Neural progenitor cell (in vitro differentiated cells): ENCODE results near the gene FRMD8. TPM values are rescaled to one million over a fixed set of nuclear protein-coding genes. Genes with fewer than 3 reads are reported as not detected.

ENCODE experiments used
- DNase-seq: peaks from one replicate; pipeline ENCODE4 v3.0.0-alpha.2; 2016; ENCODE audit warnings: low spot score
- H2AFZ ChIP-seq: fragments of 200-600 bp; sonication (generic); replicated peaks from 2 replicates; pipeline ENCODE4 v1.6.1; 2016; ENCODE audit warnings: antibody characterized with exemption
- H3F3A ChIP-seq: fragments of 200-600 bp; sonication (generic); 2 replicates; pipeline ENCODE4 v1.6.1; 2016; ENCODE audit warnings: antibody characterized with exemption, low read depth
- H3K27ac ChIP-seq: fragments of 200-600 bp; sonication (generic); 2 replicates; pipeline ENCODE4 v1.5.1; 2016; ENCODE audit warnings: mild to moderate bottlenecking
- H3K27me3 ChIP-seq: fragments of 200-600 bp; sonication (generic); 2 replicates; pipeline ENCODE4 v1.6.1; 2016; ENCODE audit warnings: mild to moderate bottlenecking, moderate library complexity
- H3K36me3 ChIP-seq: fragments of 200-600 bp; sonication (generic); 2 replicates; pipeline ENCODE4 v1.5.1; 2016
- H3K4me1 ChIP-seq: fragments of 200-600 bp; sonication (generic); 2 replicates; pipeline ENCODE4 v1.6.1; 2016; ENCODE audit warnings: mixed run types
- H3K4me2 ChIP-seq: fragments of 200-600 bp; sonication (generic); 2 replicates; pipeline ENCODE4 v1.6.1; 2016
- H3K4me3 ChIP-seq: fragments of 200-600 bp; sonication (generic); 2 replicates; pipeline ENCODE4 v1.5.1; 2016
- H3K79me2 ChIP-seq: fragments of 200-600 bp; sonication (generic); 2 replicates; pipeline ENCODE4 v1.6.1; 2016; ENCODE audit warnings: low read depth
- H3K9ac ChIP-seq: fragments of 200-600 bp; sonication (generic); 2 replicates; pipeline ENCODE4 v1.6.1; 2016
- H3K9me3 ChIP-seq: fragments of 200-600 bp; sonication (generic); 2 replicates; pipeline ENCODE4 v1.5.1; 2016; ENCODE audit warnings: low read depth
- H4K20me1 ChIP-seq: fragments of 200-600 bp; sonication (generic); 2 replicates; pipeline ENCODE4 v1.6.1; 2016; ENCODE audit warnings: low read depth
- H3K27ac Mint-ChIP-seq: 3 replicates; pipeline ENCODE4 v1.8.0; 2021; ENCODE audit warnings: mixed read lengths
- H3K27me3 Mint-ChIP-seq: 2 replicates; pipeline ENCODE4 v1.8.0; 2022; ENCODE audit warnings: low read depth, mild to moderate bottlenecking, inconsistent platforms, moderate library complexity, mixed read lengths; ENCODE audit not compliant: insufficient read depth
- H3K36me3 Mint-ChIP-seq: 3 replicates; pipeline ENCODE4 v1.8.0; 2021; ENCODE audit warnings: mixed read lengths
- H3K4me1 Mint-ChIP-seq: 3 replicates; pipeline ENCODE4 v1.8.0; 2021; ENCODE audit warnings: mixed read lengths
- H3K4me3 Mint-ChIP-seq: 3 replicates; pipeline ENCODE4 v1.8.0; 2021; ENCODE audit warnings: mild to moderate bottlenecking, moderate library complexity, mixed read lengths
- H3K9me3 Mint-ChIP-seq: 3 replicates; pipeline ENCODE4 v1.8.0; 2020; ENCODE audit warnings: mixed read lengths
- EZH2 ChIP-seq: fragments of 200-600 bp; sonication (generic); IDR thresholded peaks from 2 replicates; pipeline ENCODE4 v1.6.1; 2017; ENCODE audit warnings: antibody characterized with exemption, mild to moderate bottlenecking, moderate library complexity
- EZH2phosphoT487 ChIP-seq: fragments of 200-600 bp; sonication (generic); IDR thresholded peaks from 2 replicates; pipeline ENCODE4 v1.6.1; 2017; ENCODE audit warnings: antibody characterized with exemption
- total RNA-seq: library from RNA; depleted of rRNA; stranded (reverse); fragments of >200 nt; gene quantifications from 2 replicates; pipeline ENCODE4 v1.2.3, GENCODE V29; 2015; ENCODE audit warnings: low replicate concordance
- TF ChIP-seq, protein P1 (sequence below): fragments of 200-600 bp; sonication (generic); IDR thresholded peaks from 2 replicates; pipeline ENCODE4 v1.5.1; 2017; ENCODE audit warnings: antibody characterized with exemption, mild to moderate bottlenecking

FRMD8 gene
- total RNA-seq, 1 donor from 2014 or later: 5.8 TPM

DNA sequence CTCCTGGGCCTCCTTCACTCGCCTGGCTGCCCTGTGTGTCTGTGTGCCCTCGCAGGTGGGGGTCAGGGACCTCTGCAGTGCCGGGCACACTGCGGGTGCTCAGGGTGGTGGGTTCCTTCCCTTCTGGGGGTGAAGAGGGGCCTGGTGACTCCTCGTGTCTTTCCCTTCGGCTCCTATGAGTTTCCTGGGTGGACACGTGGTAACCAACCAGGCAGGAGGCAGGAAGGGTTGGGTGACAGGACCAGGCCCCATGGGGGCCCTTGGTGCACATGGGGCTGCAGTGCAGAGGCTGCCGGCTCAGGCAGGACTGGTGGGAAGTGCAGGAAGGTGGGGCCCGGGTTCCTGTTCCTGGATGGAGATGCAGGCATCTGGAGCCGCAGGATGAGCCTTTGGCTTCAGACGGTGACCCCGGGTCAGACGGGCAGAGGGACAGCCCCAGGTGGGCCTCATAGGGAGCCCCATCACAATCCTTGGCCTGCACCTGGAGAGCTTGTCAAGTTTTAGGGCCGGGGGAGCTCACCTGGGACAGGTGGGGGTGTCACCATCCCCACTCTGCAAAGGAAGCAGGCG, 9.6 kb downstream of the FRMD8 start:
- no peaks in the 10 kb centered on the region for H3K27me3 ChIP-seq
- TF ChIP-seq EZH2phosphoT487 (no peak), EZH2 (no peak)
- TF ChIP-seq, protein P1, sequence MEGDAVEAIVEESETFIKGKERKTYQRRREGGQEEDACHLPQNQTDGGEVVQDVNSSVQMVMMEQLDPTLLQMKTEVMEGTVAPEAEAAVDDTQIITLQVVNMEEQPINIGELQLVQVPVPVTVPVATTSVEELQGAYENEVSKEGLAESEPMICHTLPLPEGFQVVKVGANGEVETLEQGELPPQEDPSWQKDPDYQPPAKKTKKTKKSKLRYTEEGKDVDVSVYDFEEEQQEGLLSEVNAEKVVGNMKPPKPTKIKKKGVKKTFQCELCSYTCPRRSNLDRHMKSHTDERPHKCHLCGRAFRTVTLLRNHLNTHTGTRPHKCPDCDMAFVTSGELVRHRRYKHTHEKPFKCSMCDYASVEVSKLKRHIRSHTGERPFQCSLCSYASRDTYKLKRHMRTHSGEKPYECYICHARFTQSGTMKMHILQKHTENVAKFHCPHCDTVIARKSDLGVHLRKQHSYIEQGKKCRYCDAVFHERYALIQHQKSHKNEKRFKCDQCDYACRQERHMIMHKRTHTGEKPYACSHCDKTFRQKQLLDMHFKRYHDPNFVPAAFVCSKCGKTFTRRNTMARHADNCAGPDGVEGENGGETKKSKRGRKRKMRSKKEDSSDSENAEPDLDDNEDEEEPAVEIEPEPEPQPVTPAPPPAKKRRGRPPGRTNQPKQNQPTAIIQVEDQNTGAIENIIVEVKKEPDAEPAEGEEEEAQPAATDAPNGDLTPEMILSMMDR: no peak
- peaks cover 4% of the 10 kb centered on the region for H4K20me1 ChIP-seq
- DNase-seq: no peak
- no peak overlapping the region for H3K9ac ChIP-seq
- no peak overlapping the region for H3K4me3 Mint-ChIP-seq
- H3K9me3 ChIP-seq: no peaks in the 10 kb centered on the region
- H3K4me1 Mint-ChIP-seq: peaks cover 2% of the 10 kb centered on the region
- H3K36me3 ChIP-seq: no peaks in the 10 kb centered on the region
- no peak overlapping the region for H2AFZ ChIP-seq
- no peak overlapping the region for H3K27ac Mint-ChIP-seq
- no peaks in the 10 kb centered on the region for H3K9me3 Mint-ChIP-seq
- H3K27ac ChIP-seq: no peak overlapping the region
- H3F3A ChIP-seq: no peaks in the 10 kb centered on the region
- H3K79me2 ChIP-seq: no peaks in the 10 kb centered on the region
- H3K4me2 ChIP-seq: no peak overlapping the region
- H3K27me3 Mint-ChIP-seq: peaks cover 9% of the 10 kb centered on the region
- peaks cover 1% of the 10 kb centered on the region for H3K4me1 ChIP-seq
- H3K36me3 Mint-ChIP-seq: peaks cover 5% of the 10 kb centered on the region
- no peak overlapping the region for H3K4me3 ChIP-seq

DNA sequence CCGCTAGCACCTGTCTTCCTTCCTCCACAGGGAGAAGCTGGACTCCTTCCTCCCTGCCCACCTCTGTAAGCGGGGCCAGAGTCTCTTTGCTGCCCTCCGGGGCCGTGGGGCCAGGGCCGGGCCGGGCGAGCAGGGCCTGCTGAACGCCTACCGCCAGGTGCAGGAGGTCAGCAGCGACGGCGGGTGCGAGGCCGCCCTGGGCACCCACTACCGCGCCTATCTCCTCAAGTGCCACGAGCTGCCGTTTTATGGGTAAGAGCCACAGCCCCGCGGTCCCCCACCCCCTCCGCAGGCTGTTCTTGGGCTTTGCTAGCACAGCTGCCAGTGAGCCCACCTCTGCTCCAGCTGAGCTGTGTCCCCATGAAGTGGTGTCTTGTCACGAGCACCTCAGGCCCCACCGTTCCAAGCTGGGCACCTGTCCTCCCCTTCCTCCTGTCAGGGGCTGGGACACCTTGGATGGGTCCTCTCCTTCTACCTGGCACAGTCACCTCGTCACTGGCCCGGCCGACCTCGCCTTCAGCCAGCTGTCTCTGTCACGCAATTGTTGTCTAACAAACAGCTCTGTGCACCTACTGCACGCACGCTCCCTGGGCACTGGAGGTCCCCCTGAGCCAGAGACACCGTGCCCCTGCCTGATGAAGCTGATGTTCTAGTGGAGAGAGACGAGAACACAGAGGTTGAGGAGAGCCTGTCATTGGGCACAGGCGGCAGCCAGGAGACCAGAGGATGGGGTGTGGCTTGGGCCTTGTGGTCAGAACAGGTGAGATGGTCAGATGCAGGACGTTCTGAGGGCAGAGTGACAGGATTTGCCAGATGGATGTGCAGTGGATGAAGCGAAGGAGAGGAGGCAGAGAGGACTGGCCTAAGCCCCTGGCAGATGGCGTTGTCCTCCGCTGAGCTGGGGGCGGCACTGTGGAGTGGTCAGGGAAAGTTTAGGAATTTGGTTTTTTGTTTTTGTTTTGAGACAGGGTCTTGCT, 10.6 kb downstream of the FRMD8 start:
- Histone ChIP-seq H3K36me3 (no peaks in the 10 kb centered on the region), H2AFZ (no peak overlapping the region), H3K4me2 (no peak overlapping the region), H3K9me3 (no peaks in the 10 kb centered on the region), H3K79me2 (no peaks in the 10 kb centered on the region), H3K9ac (no peak overlapping the region), H3K27me3 (no peaks in the 10 kb centered on the region), H3F3A (no peaks in the 10 kb centered on the region), H3K4me3 (no peak overlapping the region), H3K4me1 (no peaks in the 10 kb centered on the region), H3K27ac (no peak overlapping the region), H4K20me1 (peaks cover 4% of the 10 kb centered on the region)
- no peaks in the 10 kb centered on the region for H3K9me3 Mint-ChIP-seq
- H3K4me1 Mint-ChIP-seq: peaks cover 4% of the 10 kb centered on the region
- no peak for DNase-seq
- H3K4me3 Mint-ChIP-seq: no peak overlapping the region
- H3K36me3 Mint-ChIP-seq: peaks cover 8% of the 10 kb centered on the region
- no peak for TF ChIP-seq EZH2phosphoT487
- H3K27me3 Mint-ChIP-seq: peaks cover 8% of the 10 kb centered on the region
- H3K27ac Mint-ChIP-seq: no peak overlapping the region

DNA sequence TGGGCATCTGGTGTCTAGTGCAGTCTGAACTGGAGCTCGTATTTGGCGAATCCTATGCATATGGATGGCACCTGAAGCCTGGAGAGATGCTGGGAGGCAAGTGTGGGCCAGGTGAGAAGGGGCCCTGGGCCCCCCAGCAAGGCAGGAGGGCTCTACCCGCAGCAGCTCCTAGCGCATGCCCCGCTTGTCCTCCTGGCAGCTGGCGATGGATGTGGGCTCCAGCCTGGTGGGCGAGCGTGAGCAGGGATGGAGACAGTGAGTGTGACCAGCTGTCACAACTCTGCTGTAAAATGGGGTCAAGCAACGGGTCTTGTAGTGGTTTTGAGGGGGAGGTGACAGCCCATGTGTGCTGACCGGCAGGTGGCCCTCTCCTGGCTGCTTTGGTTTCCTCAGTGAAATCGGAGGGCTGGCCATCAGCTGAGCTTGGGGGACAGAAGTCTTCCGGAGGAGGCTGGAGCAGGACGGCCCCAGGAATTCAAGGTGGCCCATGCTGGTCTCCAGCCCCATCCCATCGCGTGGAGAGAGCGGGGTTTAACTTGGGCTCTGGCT, 12.0 kb downstream of the FRMD8 start:
- H2AFZ ChIP-seq: no peak overlapping the region
- Mint-ChIP-seq H3K9me3 (no peaks in the 10 kb centered on the region), H3K36me3 (peaks cover 13% of the 10 kb centered on the region), H3K4me1 (peaks cover 4% of the 10 kb centered on the region), H3K4me3 (no peak overlapping the region), H3K27ac (no peak overlapping the region), H3K27me3 (peaks cover 8% of the 10 kb centered on the region)
- H3K4me3 ChIP-seq: no peak overlapping the region
- TF ChIP-seq EZH2: no peak
- TF ChIP-seq EZH2phosphoT487: no peak
- TF ChIP-seq, protein P1: no peak
- H3K27me3 ChIP-seq: no peaks in the 10 kb centered on the region
- peaks cover 4% of the 10 kb centered on the region for H4K20me1 ChIP-seq
- no peak overlapping the region for H3K4me2 ChIP-seq
- H3K27ac ChIP-seq: no peak overlapping the region
- DNase-seq: no peak
- H3K9ac ChIP-seq: no peak overlapping the region
- H3K9me3 ChIP-seq: no peaks in the 10 kb centered on the region
- no peaks in the 10 kb centered on the region for H3K79me2 ChIP-seq
- H3K4me1 ChIP-seq: no peaks in the 10 kb centered on the region
- H3K36me3 ChIP-seq: no peaks in the 10 kb centered on the region
- H3F3A ChIP-seq: no peaks in the 10 kb centered on the region
